Endothelial cell of umbilical vein (primary cell): ENCODE data around the gene WDR36. TPM values are rescaled to one million over a fixed set of nuclear protein-coding genes. Genes with fewer than 3 reads are reported as not detected.

Experiments
- BruUV-seq: library from RNA; stranded (reverse); fragments of 400-500 nt; replicated peaks from 2 replicates; lab custom pipeline; 2021; lab: Mats Ljungman, UMichigan
- CTCF ChIA-PET: fragments of 300-600, 350-600 bp; sonication (Branson Sonifier 250); formaldehyde crosslinking; loops from one replicate; lab custom pipeline; 2021; ENCODE audit warnings: antibody characterized with exemption, inconsistent platforms; lab: Charles Lee
- POLR2A ChIA-PET: fragments of 300-600, 350-600 bp; sonication (Branson Sonifier 250); formaldehyde crosslinking; loops from one replicate; lab custom pipeline; 2021; ENCODE audit warnings: antibody characterized with exemption, inconsistent platforms; lab: Charles Lee
- DNase-seq: peaks from one replicate; pipeline ENCODE4 v3.0.0-alpha.2; 2011; ENCODE audit warnings: low read depth, low spot score
- FAIRE-seq: peaks from 2 replicates; lab custom pipeline; 2011; peaks lifted over from hg19 to GRCh38; lab: Jason Lieb, UNC
- H2AFZ ChIP-seq: 2 replicates; pipeline ENCODE4 v1.6.0; 2012; ENCODE audit warnings: low read depth, low read length, control low read depth, inconsistent platforms
- H3K27ac ChIP-seq: 2 replicates; pipeline ENCODE4 v1.5.1; 2011; ENCODE audit warnings: low read depth, mild to moderate bottlenecking, control low read depth, low read length, moderate library complexity; ENCODE audit not compliant: insufficient read depth
- H3K27me3 ChIP-seq, 2 experiments: 2 replicates each; pipeline versions ENCODE4 v1.6.0 to v1.6.1; 2011; ENCODE audit warnings: low read length in 2 of 2, mixed read lengths in 1 of 2; ENCODE audit not compliant: control insufficient read depth in 2 of 2, insufficient read depth in 2 of 2
- H3K36me3 ChIP-seq, 2 experiments: 2 replicates in 1 of 2; 3 replicates in 1 of 2; pipeline ENCODE4 v1.5.1; 2011; ENCODE audit warnings: low read length in 2 of 2, mild to moderate bottlenecking in 1 of 2, moderate library complexity in 1 of 2; ENCODE audit not compliant: control insufficient read depth in 2 of 2, insufficient read depth in 2 of 2; ENCODE audit errors: extremely low read depth in 1 of 2
- H3K4me1 ChIP-seq: 3 replicates; pipeline ENCODE4 v1.5.1; 2011; ENCODE audit warnings: mild to moderate bottlenecking, low read length; ENCODE audit not compliant: control insufficient read depth, insufficient read depth; ENCODE audit errors: extremely low read depth
- H3K4me2 ChIP-seq: 2 replicates; pipeline ENCODE4 v1.6.1; 2011; ENCODE audit warnings: low read length, control low read depth, mixed read lengths; ENCODE audit not compliant: insufficient read depth
- H3K4me3 ChIP-seq, 3 experiments: fragments of 200-600 bp in 1 of 3; sonication (generic), shearing (Covaris generic) in 1 of 3; replicated peaks in 1 of 3; 2 replicates each; pipeline ENCODE4 v1.5.1; 2011 to 2016; ENCODE audit warnings: control low read depth in 3 of 3, low read length in 3 of 3, mild to moderate bottlenecking in 2 of 3, inconsistent platforms in 1 of 3, low read depth in 1 of 3, moderate library complexity in 1 of 3; ENCODE audit not compliant: insufficient read depth in 1 of 3
- H3K79me2 ChIP-seq: 2 replicates; pipeline ENCODE4 v1.6.0; 2012; ENCODE audit warnings: low read length, inconsistent platforms; ENCODE audit not compliant: control insufficient read depth, insufficient read depth
- H3K9ac ChIP-seq: replicated peaks from 2 replicates; pipeline ENCODE3; 2011; ENCODE audit warnings: low read length, control low read depth; ENCODE audit not compliant: insufficient read depth; ENCODE audit errors: extremely low read depth
- H3K9me1 ChIP-seq: replicated peaks from 3 replicates; pipeline ENCODE4 v1.6.0; 2011; ENCODE audit warnings: mild to moderate bottlenecking, low read length; ENCODE audit not compliant: control insufficient read depth, insufficient read depth; ENCODE audit errors: extremely low read depth
- H3K9me3 ChIP-seq: replicated peaks from 2 replicates; pipeline ENCODE4 v1.5.1; 2012; ENCODE audit warnings: low read length, inconsistent platforms; ENCODE audit not compliant: control insufficient read depth, insufficient read depth
- H4K20me1 ChIP-seq: replicated peaks from 2 replicates; pipeline ENCODE3; 2011; ENCODE audit warnings: mild to moderate bottlenecking, low read length; ENCODE audit not compliant: control insufficient read depth, insufficient read depth; ENCODE audit errors: extremely low read depth
- CTCF ChIP-seq, 2 donors: IDR thresholded peaks; 1 replicate in 1 of 2; 2 replicates in 1 of 2; pipeline ENCODE4 v1.5.1; 2011; ENCODE audit warnings: low read length in 2 of 2, mild to moderate bottlenecking in 2 of 2, moderate library complexity in 2 of 2, control low read depth in 1 of 2, inconsistent platforms in 1 of 2, low read depth in 1 of 2; ENCODE audit not compliant: insufficient read depth in 1 of 2; ENCODE audit errors: extremely low read depth in 1 of 2
- EZH2 ChIP-seq: IDR thresholded peaks from 2 replicates; pipeline ENCODE4 v1.6.1; 2012; ENCODE audit warnings: borderline replicate concordance, low read depth, mild to moderate bottlenecking, moderate library complexity, low read length, inconsistent platforms; ENCODE audit not compliant: severe bottlenecking
- FOS ChIP-seq: IDR thresholded peaks from 2 replicates; pipeline ENCODE4 v1.6.1; 2011; ENCODE audit warnings: mild to moderate bottlenecking, low read length, moderate library complexity, borderline replicate concordance; ENCODE audit not compliant: insufficient read depth
- GATA2 ChIP-seq: IDR thresholded peaks from 2 replicates; pipeline ENCODE4 v1.7.0; 2011; ENCODE audit warnings: low read depth, mild to moderate bottlenecking, moderate library complexity, mixed read lengths, low read length; ENCODE audit not compliant: insufficient read length, insufficient read depth
- JUN ChIP-seq: IDR thresholded peaks from 2 replicates; pipeline ENCODE4 v1.6.1; 2011; ENCODE audit warnings: borderline replicate concordance, low read depth; ENCODE audit not compliant: insufficient read length, insufficient read depth
- MAX ChIP-seq: IDR thresholded peaks from 2 replicates; pipeline ENCODE4 v1.6.1; 2011; ENCODE audit not compliant: insufficient read depth, insufficient read length
- MYC ChIP-seq: IDR thresholded peaks from one replicate; pipeline ENCODE4 v1.6.1; 2011; ENCODE audit warnings: mild to moderate bottlenecking, low read depth, low read length
- POLR2A ChIP-seq: IDR thresholded peaks from 2 replicates; pipeline ENCODE4 v1.6.1; 2012; ENCODE audit warnings: low read depth, mild to moderate bottlenecking, control low read depth, low read length
- POLR2AphosphoS5 ChIP-seq: IDR thresholded peaks from 2 replicates; pipeline ENCODE4 v1.6.1; 2012; ENCODE audit warnings: low read depth, mild to moderate bottlenecking, control low read depth, low read length, moderate library complexity; ENCODE audit not compliant: insufficient read depth
- dilution Hi-C: fragments of 300-500 bp; cut with MboI; formaldehyde crosslinking; loops from one replicate; pipeline ENCODE4 v1.15.0; 2019; ENCODE audit warnings: low sequenced_read_pairs; ENCODE audit not compliant: extremely low pct_ligation_motif_present
- intact Hi-C: fragments of 100-400 bp; cut with micrococcal nuclease; formaldehyde crosslinking; loops from one replicate; pipeline ENCODE4 v1.10.0; 2022
- polyA plus RNA-seq, 4 experiments: library from polyadenylated mRNA; depleted of rRNA in 3 of 4; stranded (reverse) in 3 of 4; unstranded in 1 of 4; fragments of >200 nt; gene quantifications; 2 replicates each; pipeline versions ENCODE4 v1.2.1 to v1.2.3, GENCODE V29; 2011 to 2012; ENCODE audit warnings: missing spikeins in 1 of 4
- total RNA-seq: library from RNA; stranded (reverse); gene quantifications from 2 replicates; pipeline ENCODE4 v1.2.3, GENCODE V29; 2021

Gene WDR36
- total and polyA plus RNA-seq, 2 donors (not counting 3 experiments of a cell fraction or from before 2014, with no cell fraction given), result 10.6 to 30.2 TPM

- intact Hi-C loops (loop anchor here (5.0 kb wide), 1 partner anchor 317 kb away; no protein-coding TSS in a partner anchor), dilution Hi-C loops (no loop called here)
- Histone ChIP-seq H3K4me1 (peaks cover 3% of the 10 kb centered on the region), H3K36me3 (no peaks in the 10 kb centered on the region), H3K9me1 (no peaks in the 10 kb centered on the region), H3K79me2 (no peaks in the 10 kb centered on the region), H3K4me2 (no peak overlapping the region), H2AFZ (no peak overlapping the region), H3K9me3 (no peaks in the 10 kb centered on the region), H3K27me3 (peaks cover 44 to 64% of the 10 kb centered on the region in 2 experiments), H3K27ac (no peak overlapping the region), H4K20me1 (no peaks in the 10 kb centered on the region), H3K9ac (no peak overlapping the region), H3K4me3 (no peak overlapping the region)
- ChIA-PET CTCF (interaction anchor here (1.1 kb wide), 1 partner anchor 8 kb away, joined by 3 read pairs; no protein-coding TSS in a partner anchor), POLR2A (no interaction called here)
- no TSS peak for BruUV-seq
- DNase-seq, result no peak
- no peak for FAIRE-seq
- TF ChIP-seq JUN (no peak), POLR2A (no peak), MAX (no peak), MYC (no peak), CTCF (IDR thresholded peaks at IDR 0.05; ENCODE audit: extremely low read depth in 1 of 2, insufficient read depth in 1 of 2, low read depth in 1 of 2, low read length in 2 of 2) (no peak), FOS (no peak), GATA2 (no peak), EZH2 (no peak), POLR2AphosphoS5 (no peak)
Observed at GRCh38 chr5:111074244-111074643, 17.9 kb upstream of the WDR36 start.
